Panc1 (cell line): ENCODE results near the gene ABCA8.

Experiments used
- POLR2AphosphoS5 ChIP-seq: IDR thresholded peaks from 2 replicates; pipeline ENCODE4 v1.6.1; 2012; ENCODE audit warnings: mild to moderate bottlenecking, low read depth, low read length, moderate library complexity
- SIN3A ChIP-seq: IDR thresholded peaks from 2 replicates; pipeline ENCODE4 v1.6.1; 2012; ENCODE audit warnings: low read depth, mild to moderate bottlenecking, low read length, moderate library complexity, borderline replicate concordance; ENCODE audit not compliant: insufficient read depth
- TF ChIP-seq, protein P1 (sequence below): fragments of 450-650 bp; IDR thresholded peaks from 2 replicates; pipeline ENCODE4 v1.5.1; 2017; ENCODE audit warnings: mild to moderate bottlenecking
- TF ChIP-seq, protein P2 (sequence below), 2 experiments: IDR thresholded peaks; 2 replicates each; pipeline ENCODE4 v1.6.1; 2011 to 2012; ENCODE audit warnings: low read depth in 2 of 2, control low read depth in 1 of 2, low read length in 1 of 2, mild to moderate bottlenecking in 1 of 2, moderate library complexity in 1 of 2; ENCODE audit not compliant: insufficient read depth in 1 of 2

- TF ChIP-seq, protein P1, sequence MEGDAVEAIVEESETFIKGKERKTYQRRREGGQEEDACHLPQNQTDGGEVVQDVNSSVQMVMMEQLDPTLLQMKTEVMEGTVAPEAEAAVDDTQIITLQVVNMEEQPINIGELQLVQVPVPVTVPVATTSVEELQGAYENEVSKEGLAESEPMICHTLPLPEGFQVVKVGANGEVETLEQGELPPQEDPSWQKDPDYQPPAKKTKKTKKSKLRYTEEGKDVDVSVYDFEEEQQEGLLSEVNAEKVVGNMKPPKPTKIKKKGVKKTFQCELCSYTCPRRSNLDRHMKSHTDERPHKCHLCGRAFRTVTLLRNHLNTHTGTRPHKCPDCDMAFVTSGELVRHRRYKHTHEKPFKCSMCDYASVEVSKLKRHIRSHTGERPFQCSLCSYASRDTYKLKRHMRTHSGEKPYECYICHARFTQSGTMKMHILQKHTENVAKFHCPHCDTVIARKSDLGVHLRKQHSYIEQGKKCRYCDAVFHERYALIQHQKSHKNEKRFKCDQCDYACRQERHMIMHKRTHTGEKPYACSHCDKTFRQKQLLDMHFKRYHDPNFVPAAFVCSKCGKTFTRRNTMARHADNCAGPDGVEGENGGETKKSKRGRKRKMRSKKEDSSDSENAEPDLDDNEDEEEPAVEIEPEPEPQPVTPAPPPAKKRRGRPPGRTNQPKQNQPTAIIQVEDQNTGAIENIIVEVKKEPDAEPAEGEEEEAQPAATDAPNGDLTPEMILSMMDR: no peak
- no peak for TF ChIP-seq POLR2AphosphoS5
- TF ChIP-seq, protein P2, sequence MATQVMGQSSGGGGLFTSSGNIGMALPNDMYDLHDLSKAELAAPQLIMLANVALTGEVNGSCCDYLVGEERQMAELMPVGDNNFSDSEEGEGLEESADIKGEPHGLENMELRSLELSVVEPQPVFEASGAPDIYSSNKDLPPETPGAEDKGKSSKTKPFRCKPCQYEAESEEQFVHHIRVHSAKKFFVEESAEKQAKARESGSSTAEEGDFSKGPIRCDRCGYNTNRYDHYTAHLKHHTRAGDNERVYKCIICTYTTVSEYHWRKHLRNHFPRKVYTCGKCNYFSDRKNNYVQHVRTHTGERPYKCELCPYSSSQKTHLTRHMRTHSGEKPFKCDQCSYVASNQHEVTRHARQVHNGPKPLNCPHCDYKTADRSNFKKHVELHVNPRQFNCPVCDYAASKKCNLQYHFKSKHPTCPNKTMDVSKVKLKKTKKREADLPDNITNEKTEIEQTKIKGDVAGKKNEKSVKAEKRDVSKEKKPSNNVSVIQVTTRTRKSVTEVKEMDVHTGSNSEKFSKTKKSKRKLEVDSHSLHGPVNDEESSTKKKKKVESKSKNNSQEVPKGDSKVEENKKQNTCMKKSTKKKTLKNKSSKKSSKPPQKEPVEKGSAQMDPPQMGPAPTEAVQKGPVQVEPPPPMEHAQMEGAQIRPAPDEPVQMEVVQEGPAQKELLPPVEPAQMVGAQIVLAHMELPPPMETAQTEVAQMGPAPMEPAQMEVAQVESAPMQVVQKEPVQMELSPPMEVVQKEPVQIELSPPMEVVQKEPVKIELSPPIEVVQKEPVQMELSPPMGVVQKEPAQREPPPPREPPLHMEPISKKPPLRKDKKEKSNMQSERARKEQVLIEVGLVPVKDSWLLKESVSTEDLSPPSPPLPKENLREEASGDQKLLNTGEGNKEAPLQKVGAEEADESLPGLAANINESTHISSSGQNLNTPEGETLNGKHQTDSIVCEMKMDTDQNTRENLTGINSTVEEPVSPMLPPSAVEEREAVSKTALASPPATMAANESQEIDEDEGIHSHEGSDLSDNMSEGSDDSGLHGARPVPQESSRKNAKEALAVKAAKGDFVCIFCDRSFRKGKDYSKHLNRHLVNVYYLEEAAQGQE (IDR thresholded peaks at IDR 0.05; ENCODE audit: insufficient read depth in 1 of 2, low read depth in 2 of 2, low read length in 1 of 2): no peak
- TF ChIP-seq SIN3A: no peak
These were observed 44.9 kb downstream of the ABCA8 start for GRCh38 chr17:68910251-68910705.
